Activated CD4-positive, alpha-beta T cell treated with anti-CD3 and anti-CD28 coated beads, Interleukin-2, amount 50 U/mL, for 1 hour (primary cell): Measurements from ENCODE around the gene KATNIP.

Source experiments
- DNase-seq: peaks from one replicate; pipeline ENCODE4 v3.0.0-alpha.2; 2020

The KATNIP gene

GRCh38 chr16:27549746-27550581, at the start of gene KATNIP, which contains the start of gene GTF3C1:
TSS of gene KATNIP (plus strand) at chr16:27550144. CDS start at chr16:27550171, 27 bp downstream.
TSS of gene GTF3C1 (minus strand) at chr16:27549913. CDS start at chr16:27549890, 23 bp downstream.
- peak; percentile 100 for DNase-seq

- DNase-seq, result no peak
These were observed 49.1 kb upstream of the KATNIP start for GRCh38 chr16:27500801-27501200.

DNA sequence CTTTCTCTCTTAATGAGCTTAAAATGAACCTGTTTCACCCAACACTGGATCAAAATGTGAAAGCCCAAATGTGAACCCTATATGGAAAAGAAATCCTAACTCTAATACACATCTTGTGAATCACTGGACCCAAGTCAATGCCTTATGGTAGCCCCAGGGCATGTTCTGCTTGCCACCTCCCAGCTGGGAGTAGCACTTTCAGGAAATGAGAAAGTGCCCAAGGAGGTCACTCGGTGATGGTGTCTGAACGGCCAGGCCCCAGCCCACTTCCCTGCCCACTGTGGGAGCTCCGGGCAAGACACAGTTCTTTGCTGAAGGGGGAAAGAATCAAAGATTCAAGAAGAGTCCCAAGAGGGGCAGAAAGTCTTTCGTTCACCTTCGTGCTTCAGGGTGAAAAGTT, 46.3 kb upstream of the KATNIP start:
- DNase-seq, result no peak

- DNase-seq, result no peak
These were observed 44.4 kb upstream of the KATNIP start for GRCh38 chr16:27505297-27506236.

DNA sequence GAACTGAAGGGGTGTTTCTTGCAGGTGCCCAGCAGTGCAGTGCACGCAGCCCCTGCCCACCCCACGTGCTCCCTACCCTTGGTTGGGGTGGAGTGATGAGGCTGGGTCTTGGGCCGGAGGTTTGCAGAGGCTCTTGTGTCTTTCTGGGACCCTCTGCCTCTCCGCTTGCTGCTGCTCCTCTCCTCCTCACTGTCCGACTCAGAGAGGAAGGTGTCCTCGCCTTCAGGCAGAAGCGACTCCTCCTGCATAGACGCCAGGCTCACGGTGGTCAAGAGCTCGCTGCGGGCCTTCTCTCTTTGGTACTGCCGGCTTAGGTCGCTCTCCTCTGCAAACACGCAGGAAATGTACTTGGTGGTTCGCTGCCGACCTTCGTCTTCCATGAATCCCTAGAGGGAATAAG, 43.2 kb upstream of the KATNIP start:
- DNase-seq, result no peak

GRCh38 chr16:27508476-27508875, 41.5 kb upstream of the KATNIP start:
- DNase-seq, result no peak

DNA sequence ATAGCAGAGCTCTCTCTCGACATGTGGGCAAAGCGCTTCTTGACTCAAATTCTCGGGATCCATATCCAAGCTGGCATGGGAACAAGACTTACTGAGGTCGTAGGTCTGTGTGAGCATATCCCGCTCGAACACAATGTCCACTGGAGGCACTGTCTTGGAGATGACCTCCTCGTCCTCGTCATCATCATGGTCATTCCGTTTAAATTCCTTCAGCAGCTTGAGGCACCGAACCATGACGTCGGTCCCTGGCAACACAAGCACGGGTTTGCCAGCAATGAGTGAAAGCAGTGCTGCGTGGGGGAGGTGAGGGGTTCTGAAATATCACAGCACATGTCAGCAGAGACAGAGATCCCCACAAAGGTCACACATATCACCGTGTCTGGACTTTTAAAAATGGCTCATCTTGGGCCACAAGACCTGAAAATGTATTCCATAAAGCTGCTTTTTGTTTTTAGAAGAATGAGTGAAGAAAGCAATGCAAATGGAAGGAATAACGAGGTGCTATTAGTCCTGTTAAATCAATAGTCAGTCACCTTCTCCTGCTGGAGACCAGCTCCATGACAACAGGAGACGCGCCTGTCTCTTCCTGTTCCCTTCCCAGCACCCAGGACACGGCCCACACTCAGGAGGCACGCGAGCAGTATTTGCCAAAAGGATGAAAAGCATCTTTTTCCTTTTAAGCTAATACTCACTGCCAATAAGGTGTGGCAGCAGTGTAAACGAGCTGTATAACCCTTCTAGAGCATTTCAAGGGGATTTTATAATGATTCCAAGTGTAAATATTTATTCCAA, 38.1 kb upstream of the KATNIP start:
- DNase-seq, result no peak

- DNase-seq, result no peak
These were observed 35.1 kb upstream of the KATNIP start for GRCh38 chr16:27514806-27515205.

DNA sequence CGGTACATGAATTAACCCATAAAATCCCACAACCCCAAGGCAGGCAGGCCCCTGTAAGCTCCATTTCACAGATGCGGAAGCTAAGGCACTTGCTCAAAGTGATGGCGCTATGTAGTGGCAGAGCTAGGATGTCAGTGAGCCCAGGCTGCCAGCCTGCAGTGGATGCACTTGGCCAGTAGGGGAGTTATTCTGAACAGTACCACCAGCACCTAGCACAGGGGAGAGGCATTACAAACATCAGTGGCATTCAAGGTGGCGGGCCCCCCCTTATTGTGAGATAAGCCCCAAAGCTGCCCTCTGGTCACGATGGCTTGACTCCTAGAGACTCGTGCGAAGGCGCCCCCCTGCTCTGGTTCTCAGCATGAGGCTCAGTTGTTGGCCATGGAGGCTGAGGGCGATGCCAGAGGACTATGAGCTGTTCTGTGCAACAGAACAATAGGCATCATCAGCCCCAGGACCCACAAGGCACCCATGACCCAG, 34.0 kb upstream of the KATNIP start:
- peak; percentile 18 for DNase-seq

DNA sequence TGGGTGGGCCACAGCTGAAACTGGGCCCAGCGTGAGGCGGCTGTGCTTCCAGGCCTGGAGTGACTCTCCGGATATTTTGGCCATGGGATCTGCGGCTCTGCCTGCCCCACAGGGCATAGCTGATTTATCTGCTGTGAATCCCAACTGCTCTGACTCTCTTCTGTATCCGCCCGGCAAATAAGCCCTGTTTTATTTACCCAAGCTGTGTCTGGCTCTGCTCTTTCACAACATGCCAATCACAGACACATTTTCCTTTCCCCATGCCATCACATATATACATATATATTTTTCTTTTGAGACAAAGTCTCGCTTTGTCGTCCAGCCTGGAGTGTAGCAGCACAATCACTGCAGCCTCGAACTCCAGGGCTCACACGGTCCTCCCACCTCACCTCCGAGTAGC, 33.6 kb upstream of the KATNIP start:
- no peak for DNase-seq

- no peak for DNase-seq
These were observed 32.3 kb upstream of the KATNIP start for GRCh38 chr16:27517664-27518063.

DNA sequence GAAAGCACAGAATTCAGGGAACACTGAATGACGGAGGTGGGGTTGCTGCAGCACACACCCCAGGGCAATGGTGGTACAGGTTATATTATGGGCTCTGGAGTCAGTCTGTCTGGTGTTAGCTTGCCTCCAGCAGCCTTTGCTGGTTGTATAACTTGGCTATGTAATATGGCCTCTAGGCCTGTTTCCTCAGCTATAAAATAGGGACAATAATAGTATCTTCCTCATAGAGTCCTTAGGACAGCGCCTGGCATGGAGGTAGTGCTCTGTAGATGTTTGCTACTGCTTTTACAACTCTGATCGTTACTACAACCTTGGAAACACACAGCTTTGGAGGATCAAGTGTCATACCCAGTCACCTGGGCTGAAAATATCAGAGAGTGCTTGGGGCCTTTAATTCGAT, 31.7 kb upstream of the KATNIP start:
- no peak for DNase-seq

DNA sequence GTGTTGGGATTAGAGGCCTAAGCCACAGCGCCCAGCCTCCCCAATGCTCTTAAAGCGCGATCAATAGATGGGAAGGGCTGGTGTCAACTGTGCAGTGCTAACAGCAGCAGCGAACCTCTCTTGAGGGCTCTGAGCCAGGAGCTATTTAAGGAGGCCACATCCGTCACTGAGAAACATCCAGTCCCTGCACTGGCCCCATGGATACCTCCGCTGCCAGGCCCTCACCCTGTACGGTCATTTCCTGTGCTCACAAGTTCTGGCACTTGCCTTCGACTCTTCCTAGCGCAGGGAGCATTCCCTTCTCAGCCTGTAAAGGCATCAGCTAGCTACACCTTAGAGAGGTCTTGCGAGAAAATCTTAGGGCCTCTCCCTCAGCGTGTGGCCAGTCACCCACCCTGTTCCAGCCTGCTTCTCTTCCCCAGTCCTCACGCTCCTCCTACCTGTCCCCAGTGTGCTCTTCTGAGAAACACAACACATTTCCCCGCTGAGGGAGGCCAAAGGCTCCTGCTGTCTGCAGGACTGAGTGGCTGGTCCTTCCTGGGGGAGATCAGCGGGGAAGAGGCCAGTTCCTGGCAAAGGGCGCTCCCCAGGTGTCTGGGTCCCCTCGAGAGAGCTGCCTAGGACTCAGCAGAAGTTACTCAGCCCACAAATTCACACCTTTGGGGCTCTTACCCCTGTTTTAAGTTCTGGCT, 28.8 kb upstream of the KATNIP start:
- DNase-seq, result no peak

DNA sequence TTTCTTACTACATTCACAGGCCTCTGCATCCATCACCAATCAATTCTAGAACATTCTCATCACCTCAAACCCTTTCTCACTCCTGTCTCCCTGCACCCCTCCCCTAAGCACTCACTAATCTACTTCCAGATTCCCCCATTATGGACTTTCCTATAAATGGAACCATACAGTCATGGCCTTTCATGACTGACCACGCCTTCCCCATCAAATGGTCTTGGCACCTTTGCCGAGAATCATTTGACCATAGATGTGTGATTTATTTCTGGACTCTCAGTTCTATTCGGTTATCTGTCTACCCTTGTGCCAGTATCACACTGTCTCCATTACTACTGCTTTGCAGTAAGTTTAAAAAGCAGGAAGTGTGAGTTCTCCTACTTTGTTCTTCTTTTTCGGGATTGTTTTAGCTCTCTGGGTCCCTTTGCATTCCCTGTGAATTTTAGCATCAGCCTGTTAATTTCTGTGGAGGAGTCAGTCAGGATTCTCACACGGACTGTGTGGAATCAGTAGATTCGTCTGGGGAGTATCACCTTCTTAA, 27.7 kb upstream of the KATNIP start:
- no peak for DNase-seq

- no peak for DNase-seq
These were observed 23.8 kb upstream of the KATNIP start for GRCh38 chr16:27526180-27526579.

DNA sequence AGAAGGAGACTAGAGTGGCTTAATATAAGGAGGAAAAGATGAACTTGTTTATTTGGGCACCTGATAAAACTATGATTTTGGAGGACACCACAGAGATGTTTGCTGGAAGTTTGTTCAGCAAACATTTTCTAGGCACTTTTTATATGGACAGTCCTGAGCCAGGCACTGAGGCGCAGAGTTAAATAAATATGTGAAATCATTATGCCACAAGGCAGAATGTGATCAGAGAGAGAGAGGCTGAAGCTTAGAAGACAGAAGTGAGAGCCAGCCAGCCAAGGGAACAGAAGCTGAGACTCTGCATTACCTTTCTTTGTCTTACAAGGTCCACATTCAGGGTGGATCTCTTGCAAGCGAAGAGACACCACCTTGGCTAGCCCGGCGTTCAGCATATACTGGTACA, 21.6 kb upstream of the KATNIP start:
- no peak for DNase-seq

DNA sequence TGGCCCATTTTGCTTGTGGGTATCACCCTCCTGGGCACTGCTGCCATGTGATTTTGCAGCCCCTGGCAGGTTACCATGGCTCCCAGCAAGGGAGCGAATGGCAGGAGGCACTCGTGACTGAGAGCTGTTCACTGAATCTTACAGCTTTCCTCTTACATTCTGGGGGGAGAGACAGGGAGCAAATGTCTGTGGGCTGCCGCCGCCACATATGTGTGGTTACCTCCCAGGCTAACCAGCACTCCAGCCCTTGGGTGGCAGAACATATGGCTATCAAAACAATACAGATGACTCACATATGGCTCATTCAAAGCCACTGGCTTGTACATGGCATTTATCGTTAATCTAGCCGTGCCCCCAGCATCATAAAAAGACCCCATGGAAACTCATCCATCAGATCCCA, 20.0 kb upstream of the KATNIP start:
- no peak for DNase-seq

DNA sequence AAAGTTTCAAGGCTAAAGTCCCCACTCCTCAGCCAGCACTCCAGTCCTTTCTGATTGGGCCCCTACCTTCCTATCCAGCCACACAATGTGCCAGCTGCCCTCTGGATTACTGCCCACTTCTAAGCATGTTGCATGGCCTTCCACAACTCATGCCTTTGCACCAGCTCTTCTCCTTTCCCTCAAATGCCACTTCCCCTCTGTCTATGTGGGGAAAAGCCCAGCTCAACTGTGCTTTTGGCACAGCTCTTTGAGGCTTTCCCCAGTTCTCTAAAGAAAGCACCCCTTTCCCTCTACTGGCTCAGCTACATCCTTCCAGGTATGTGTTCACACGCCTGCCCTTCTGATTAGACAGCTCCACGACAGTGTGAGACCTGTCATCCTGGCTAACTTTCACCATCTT, 18.8 kb upstream of the KATNIP start:
- DNase-seq, result no peak

DNA sequence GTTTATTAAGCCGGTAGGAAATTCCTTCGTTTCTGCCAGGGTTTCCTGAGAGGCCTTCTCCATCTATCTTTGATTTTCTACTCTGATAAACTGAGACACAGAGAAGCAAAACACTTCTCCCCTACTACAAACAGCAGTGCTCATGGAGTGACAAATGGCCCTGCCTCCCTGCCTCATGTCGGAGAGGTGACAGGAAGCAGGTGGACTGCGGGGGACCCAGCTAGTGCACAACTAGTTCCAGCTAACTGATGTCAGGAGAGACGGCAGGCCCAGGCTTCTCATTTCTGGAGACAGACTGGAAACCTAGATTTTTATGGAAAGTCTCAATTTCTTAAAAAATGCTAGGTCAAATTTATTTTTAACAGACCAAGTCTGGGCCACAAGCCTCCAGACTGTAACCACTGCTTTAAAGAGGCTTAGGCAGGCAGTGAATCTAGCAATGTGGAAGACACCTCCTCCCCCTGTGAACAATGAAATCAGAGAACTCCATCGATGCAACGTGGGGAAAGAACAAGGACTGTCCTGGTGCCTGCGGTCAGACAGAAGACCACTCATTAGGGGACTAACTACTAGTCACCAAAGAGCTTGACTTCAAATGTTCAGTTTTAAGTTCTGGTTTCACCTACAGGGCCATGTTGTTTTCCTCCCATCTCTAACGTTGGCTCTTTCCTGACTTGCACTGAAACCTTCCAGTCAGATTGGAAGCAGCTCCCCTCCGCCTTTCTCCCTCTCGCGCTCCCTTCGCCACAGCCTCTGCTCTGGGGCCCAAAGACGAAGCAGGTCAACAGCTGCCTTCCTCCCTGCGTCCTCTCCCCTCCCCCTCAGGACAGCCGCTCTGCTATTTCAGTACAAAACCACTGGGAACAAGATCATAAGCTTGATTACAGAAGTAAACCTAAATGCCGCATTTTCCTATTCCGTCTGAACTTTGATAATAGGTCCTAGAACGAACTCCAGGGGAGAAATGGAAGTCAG, 17.8 kb upstream of the KATNIP start:
- no peak for DNase-seq

GRCh38 chr16:27534256-27534655, 15.7 kb upstream of the KATNIP start:
- DNase-seq, result no peak

DNA sequence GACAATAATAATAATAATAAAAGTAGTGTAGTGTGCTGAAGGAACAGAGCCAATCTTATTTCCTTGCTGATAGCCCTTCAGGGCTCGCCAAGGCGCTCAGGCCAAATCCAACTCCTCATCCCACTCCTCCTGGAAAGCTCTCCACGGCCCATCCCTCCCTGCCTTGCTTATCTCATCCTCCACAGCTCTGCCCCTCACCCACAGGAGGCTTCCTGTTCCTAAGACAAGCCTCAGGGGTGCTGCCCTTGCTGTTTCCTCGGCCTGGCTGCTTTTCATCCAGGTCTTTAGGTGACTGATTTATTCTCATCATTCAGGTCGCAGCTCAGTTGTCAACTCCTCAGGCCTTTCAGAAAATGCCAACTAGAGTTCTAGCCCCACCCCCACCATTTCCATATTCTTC, 11.4 kb upstream of the KATNIP start:
- DNase-seq, result no peak
